NCI-H2196 (cell line): ENCODE data around the gene SLC8A1.
"Not testable (repeated sequence)": the region's sequence is repeated elsewhere in the genome, so short reads cannot be mapped to it uniquely, and the experiment has no call there.

Source experiments
- DNase-seq: peaks from one replicate; lab custom pipeline; 2025; ENCODE audit not compliant: unreplicated experiment; lab: John Stamatoyannopoulos, UW

Gene SLC8A1

DNA sequence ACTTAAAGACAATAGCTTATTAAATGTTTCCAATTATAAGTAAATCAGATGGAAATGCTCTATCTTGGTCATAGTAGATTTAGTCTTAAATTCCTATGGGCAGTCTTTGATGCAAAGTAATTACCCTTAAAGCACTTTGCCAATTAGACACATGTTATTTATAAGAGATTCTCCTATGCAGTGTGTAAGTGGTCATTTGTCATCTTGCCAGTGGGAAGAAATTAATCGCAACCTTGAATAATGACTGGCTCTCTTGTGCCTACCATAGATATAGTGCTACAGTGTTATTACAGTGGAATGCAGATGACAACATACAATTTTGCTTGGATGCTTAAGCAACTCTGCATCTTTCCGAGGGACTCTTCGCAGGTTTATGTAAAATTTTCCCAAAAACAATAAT, 361.8 kb downstream of the SLC8A1 start:
- no peak for DNase-seq

DNA sequence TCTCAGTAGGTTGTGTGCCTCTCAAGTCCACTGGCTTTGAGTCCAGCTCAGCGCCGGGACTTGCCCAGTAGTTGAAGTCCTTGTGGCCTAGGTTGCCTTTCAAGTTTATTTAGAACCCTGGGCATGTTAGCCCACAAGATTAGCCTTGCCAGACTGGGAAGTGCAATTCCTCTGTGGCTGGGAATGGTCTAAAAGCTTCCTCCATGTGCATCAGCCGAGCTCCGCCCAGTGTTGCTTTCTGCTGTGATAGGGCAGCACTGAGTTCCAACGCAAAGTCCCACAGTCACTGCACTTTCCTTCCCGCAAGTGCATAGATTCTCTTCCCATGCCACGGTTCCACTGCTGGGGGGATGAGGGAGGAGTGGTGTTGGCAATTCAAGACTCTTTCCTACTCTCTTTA, 364.0 kb downstream of the SLC8A1 start:
- no peak for DNase-seq

DNA sequence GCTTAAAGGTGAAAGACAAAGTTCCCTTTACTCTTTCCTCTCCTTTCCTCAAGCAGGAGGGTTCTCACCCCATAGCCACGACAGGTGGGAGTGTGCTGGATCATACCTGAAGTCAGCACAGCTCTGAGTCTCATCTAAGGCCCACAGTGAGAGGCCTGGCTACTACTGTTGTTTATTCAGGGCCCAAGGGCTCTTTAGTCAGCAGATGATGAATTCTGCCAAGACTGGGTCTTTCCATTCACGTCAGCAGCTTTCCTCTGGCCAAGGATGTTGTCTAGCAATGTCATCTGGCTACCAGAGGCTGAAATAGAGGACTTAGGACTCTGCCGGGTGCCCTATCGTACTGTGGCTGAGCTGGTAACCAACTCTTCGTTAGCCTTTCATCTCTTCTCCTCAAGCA, 364.5 kb downstream of the SLC8A1 start:
- no peak for DNase-seq

DNA sequence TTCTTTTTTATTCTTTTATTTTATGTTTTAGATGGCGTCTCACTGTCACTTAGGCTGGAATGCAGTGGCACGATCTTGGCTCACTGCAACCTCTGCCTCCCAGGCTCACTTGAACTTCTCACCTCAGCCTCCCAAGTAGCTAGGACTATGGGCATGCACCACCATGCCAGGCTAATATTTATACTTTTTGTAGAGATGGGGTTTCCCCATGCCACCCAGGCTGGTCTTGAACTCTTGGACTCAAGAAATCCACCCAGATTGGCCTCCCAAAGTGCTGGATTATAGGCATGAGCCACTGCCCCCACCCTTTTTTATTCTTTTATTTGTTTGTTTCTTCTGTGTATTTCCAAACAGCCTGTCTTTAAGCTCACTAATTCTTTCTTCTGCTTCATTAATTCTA, 366.1 kb downstream of the SLC8A1 start:
- no peak for DNase-seq

DNA sequence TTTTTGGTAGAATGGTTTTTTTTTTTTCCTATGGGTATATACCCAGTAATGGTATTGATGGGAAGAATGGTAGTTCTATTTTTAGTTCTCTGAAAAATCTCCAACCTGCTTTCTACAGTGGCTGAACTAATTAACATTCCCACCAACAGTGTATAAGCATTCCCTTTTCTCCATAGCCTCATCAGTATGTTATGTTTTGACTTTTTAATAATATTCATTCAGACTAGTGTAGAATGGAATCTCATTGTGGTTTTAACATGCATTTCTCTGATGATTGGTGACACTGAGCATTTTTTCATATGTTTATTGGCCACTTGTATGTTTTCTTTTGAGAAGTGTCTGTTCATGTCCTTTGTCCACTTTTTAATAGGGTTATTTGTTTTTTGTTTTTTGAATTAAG, 378.6 kb downstream of the SLC8A1 start:
- DNase-seq: not testable (repeated sequence)

DNA sequence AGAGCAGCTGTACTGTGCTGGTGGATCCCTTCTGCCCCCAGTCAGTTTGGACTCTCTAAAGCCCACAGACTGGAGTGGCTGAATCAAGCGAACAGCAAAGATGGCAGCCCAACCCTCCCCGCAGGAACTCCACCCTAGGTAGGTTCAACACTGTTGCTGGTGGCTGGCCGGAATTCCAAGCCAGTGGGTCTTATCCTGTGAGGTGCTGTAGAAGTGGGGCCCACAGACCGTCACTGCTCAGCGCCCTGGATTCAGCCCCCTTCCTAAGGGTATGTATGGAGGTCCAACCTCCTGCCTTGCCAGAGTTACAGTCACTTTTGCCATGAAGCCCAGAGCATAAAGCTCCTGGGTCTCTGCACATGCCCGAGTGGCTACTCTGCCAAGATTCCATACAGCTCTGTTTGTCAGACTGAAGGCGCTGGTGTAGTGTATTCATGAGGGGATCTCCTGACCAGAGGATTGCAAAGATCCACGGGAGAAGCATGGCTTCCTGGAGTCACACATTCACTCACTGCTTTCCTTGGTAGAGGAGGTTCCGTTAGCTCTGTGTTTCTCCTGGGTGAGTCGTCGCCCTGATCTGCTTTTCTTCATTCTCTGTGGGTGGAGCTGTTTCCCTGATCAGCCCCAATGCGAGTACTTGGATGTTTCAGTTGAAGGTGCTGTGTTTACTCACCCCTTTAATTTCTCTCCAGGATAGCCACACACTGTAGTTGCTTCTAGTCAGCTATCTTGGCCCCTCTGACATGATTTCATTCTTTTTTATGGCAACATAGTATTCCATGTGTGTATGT, 379.3 kb downstream of the SLC8A1 start:
- DNase-seq: no peak

DNA sequence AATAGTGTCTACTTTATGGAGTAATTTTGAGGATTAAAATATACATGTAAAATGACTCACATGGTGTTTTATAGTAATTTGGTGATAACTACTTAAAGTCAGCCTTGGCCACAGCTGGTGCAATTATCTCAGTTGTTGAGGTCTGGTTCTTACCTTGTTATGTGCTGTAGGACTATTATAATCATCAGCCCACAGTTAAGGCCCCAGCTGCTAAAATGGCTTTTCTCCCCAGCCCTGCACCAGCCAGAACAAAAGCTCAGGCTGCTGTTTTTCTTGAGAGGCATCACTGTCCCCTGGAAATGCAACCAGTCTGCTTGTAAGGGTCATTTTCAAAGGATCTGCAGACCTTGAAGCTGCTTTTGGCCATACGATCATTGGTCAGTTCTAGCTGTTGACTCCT, 389.5 kb downstream of the SLC8A1 start:
- DNase-seq: no peak

DNA sequence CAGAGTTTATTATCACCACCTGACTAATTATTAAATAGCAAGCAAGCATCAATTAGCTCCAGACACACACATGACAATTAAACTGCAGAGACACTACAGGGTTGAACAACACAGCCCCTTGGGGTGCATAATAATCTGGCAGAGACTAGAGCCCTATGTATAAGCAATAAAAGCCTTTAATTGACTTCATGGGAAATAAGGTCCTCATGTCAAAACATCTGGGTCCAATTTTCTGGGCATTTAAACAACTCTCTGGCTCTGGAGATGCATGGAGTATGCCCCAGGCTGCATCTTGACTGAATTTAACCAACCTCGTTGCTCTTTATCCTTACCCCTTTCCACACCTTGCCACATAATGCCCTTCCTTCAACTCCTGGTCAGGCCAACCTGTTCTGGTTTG, 402.1 kb downstream of the SLC8A1 start:
- DNase-seq: no peak

DNA sequence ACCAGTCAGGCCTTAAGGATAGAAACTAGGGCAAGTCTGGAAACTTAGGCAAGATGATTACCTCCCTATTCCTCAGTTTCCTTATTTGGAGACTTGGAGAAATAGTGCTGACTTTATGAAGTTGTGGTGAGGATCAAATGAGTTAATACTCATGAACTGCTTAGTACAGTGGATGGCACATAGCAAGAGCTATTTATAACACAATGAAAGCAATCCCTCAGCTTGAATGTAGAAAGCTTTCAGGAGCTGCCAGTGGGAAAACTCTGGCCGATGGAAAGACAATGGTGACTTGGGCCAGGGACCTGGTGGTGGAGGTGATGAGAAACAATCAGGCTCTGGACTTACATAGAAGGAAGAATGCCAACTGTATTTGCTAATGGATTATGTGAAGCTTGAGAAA, 403.4 kb downstream of the SLC8A1 start:
- DNase-seq: no peak

DNA sequence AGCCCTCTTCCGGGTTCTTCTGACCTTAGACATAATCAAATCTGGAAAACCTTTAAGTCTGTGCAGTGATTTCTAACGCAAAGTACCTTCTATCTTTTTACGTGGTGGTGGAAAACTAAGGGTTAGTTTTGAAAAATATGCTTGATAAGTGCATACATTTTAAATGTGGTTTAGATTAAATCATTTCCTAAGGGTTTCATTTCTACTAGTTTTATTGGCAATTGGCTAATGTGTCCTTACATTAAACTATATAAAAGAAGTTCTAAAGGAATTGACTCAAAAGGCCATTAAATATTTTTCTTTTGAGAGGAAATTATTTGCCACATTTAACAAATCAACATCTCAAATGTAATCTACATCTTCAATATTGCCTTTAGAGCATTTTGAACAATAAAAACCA, 404.5 kb downstream of the SLC8A1 start:
- DNase-seq: no peak
